NCI-H1105 treated with DMSO at 0.1 percent for 48 hours (cell line): ENCODE data around the gene PARD3.

Source experiments
- DNase-seq: peaks from one replicate; lab custom pipeline; 2025; lab: John Stamatoyannopoulos, UW

The PARD3 gene

DNA sequence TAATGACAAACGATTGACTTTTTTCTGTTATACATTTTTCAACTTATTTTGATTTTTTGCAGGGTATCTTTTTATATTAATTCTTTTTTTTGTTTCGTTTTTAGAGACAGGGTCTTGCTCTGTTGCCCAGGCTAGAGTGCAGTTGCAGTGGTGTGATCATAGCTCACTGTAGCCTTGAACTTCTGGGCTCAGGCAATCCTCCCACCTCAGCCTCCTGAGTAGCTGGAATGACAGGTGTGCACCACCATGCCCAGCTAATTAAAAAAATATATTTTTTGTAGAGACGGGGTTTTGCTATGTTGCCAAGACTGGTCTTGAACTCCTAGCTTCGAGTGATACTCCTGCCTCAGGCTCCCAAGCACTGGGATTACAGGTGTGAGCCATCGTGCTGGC lies 601.3 kb downstream of the PARD3 start:
- no peak for DNase-seq

DNA sequence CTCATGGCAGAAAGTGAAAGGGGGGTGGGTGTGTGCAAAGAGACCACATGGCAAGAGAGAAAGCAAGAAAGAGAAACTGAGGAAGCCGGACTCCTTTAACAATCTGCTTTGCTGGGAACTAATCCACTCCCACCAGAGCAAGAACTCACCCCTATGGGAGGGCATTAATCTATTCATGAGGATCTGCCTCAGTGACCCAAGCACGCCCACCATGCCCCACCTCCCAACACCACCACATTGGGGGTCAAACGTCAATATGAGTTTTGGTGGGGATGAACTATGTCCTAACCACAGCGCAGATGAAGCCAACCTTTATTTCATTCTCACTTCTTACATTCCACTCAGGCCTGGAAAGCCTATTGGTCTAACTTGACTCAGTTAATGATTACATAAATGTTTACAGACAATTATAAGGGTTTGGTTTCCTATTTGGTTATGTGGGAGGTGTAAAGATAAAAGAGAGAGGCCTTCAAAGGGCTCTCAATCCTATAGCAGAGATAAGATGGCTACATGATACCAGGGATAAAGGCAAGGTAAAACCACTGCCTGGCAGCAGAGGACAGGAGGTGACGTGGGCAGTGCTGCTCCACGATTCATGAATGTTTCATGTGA lies 601.8 kb downstream of the PARD3 start:
- no peak for DNase-seq

DNA sequence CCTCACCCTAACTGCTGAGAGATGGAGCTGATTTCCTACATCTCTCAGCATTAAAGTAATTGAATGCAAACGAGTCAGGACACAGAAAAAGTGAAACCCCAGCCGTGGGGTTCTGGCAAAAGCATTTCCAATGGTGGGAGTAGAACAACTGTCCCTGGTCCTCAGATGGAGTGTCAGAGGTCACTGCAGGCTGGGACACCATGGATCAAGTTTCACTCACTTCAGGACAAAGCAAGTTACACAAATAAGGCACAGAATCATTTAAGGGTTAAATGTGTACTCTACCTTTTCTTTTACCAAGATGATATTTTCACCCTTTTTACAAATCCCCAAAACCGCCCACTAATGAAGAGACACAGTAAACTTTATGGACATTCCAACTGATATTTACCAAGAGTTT lies 607.8 kb downstream of the PARD3 start:
- DNase-seq: no peak

DNA sequence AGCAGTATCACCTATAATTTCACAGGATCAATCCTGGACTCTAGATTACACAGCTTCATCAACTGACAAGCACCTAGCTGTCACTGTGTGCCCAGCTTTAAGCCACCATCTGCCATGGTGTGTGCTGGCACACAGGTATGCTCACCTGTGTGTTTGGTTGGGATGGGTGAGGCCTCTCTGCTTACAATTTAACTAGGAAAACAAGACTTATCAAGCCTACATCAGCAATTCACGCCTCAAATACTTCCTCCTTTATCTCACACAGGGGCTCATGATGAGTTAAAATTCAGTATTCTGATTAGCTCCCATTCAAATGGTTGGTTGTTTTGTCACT lies 608.2 kb downstream of the PARD3 start:
- no peak for DNase-seq

DNA sequence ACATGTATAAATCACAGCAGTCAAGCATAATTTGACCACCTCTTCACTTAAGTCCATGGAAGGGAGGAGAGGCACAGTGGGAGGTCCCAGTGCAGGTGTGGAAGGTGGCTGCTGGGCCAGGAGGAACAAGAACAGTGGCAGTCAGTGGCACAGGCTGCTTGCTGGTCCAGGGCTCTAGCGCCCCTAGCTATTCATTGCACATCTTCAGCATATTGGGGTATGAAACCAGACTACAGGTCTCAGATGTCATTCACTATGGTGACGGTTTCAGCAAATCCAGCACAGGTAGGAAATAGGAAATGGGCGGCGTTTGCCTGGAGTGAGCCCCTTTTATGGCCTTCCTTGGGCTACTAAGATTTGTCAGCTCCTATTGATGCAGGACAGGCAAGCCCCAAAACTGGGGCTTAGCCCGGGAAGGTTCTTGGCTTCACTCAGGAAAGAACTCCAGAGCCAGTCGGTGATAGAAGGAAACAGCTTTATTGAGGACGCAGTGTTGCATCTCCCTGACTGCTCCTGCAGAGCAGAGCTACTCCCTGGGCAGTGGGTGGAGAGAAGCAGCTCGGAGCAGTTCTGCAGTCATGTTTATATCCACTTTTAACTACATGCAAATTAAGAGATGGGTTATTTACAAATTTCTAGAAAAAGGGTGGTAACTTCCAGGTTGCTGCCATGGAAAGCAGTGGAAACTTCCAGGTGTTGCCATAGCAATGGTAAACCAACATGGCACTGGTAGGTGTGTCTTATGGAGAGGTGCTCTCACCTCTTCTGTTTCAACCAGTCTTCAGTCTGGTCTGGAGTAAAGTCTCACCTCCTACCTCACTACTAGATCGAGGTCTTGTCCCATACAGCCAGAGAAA lies 608.8 kb downstream of the PARD3 start:
- DNase-seq: no peak

DNA sequence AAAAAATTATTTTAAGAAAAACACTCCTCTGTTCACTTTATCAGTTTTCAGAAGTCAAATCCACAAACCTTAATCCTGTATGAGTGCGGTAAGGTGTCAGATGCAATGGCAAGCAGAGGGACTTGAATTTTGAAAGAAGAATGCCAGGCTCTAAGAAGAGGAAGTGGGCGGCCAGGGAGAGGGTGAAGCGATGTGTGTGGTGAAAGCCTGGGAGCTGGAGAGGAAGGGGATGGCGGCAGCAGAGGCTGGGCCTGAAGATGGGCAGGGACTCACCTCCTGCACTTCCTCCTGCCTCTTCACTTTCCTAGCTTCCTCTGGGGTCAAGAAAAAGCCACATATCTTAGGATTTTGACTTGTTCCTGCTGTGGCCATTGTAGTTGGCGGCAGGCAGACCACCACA lies 609.6 kb downstream of the PARD3 start:
- DNase-seq: no peak

DNA sequence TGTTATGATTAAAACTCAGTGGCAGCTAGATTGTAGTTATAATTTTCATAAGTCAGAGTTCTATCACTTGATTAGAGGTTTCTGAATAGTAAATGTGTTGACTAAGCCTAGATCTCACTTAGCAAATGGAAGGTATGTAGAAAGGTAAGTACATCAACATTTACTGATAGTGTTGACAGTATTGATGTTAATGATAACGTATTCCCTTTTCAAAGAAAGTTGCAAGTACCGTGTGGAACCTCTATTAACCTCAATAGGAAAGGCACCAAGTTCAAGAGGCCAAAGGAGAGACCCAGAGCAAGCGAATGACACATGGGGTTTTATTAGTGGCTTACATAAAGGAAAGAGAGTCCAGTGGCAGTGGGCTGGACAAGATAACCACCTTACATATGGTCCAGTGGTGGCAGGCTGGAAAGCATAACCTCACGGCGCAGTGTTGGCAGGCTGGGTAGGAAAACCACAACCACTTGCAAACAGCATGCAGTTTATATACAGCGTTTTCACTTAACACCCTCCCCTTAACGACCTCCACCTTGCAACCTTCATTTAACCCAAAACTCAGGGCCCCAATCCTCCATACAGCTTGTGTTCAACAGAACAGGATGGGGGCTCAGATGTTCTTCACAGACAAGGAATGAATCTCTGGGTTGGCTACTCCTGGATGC lies 611.0 kb downstream of the PARD3 start:
- no peak for DNase-seq

DNA sequence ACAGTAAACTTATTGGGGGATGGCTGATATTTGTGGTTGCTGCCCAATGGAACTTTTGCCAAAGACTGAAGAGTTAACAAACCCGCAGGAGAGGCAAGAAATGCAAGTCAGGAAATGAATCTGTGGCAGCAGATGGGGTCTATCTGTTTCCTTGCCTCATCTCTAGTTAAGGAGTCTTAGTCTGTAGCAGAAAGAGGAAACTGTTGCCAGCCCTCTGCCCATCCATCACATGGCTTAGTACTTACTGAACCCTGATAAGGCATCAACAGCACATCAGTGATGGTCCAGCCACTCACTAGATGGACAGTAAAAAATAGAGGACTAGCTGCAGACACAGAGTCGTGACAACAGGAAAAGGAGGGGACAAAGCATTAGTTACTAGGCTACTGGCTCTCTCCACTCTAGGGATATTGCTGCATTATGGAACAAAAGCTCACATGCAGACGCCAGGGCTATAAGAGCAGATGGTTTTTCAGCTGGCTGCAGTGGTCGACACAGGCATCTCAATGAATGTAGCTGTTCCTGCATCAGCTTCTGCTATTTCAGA lies 614.7 kb downstream of the PARD3 start:
- no peak for DNase-seq

DNA sequence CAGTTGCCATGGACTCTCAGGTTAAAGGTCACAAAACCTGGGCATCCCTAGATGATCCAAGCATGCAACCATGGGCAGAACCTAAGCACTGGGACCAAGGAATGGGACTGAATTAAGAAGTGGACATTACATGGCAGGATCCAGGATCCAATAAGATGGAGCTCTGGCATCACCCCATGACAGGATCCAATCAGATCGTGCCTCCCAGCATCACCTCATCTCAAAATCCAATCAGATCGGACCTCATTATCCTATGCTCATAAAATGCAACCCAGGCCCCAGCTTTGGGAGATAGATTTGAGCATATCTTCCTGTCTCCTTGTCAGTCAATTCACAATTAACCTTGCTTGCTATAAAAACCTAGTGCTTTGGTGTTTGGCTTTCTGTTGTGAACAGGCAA lies 616.1 kb downstream of the PARD3 start:
- no peak for DNase-seq

DNA sequence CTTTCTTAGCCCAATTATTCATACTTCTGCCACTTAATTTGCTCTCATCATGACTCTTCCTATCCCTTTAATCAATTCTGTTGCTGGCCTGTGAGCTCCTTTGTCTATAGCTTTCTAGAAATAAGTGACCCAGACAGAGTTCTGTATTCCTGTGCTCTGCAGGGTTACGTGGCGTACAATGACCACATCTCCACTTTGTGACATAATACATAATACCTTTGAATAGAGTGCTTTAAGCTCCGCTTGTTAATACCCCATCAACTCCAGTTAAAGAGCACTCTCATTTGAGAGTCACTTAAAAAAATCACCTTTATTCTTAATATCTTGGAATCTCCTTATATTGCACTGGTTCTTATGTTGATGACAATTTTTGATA lies 619.0 kb downstream of the PARD3 start:
- no peak for DNase-seq

DNA sequence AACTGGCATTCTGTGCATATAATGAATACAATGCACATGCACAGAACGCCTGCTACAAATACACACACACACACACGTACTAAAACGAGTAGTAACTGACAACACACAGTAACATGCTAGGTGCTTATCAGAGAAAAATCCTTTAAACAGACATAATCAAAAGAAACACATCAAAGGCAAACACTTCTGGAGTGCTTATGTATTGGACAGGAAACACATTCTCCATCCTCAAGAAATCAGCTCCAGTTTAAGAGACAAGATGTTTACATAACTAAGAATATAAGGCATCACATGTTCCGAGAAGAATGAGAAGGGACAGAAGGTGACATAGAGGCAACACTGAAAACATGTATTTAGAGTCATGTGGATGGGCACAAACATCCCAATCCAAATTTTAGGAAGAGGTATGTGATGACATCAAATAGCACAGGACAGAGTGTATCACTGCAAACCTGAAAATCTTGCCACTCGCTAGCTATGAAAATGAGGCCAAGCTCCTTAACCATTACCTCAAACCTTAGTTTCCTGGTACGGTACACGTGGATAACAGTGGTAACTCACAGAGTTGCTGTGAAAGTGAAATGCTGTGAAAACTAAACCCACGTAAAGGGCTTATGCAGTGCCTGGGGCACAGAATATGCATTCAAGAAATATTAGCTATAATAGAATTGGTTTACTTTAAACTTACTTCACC lies 619.6 kb downstream of the PARD3 start:
- DNase-seq: no peak

DNA sequence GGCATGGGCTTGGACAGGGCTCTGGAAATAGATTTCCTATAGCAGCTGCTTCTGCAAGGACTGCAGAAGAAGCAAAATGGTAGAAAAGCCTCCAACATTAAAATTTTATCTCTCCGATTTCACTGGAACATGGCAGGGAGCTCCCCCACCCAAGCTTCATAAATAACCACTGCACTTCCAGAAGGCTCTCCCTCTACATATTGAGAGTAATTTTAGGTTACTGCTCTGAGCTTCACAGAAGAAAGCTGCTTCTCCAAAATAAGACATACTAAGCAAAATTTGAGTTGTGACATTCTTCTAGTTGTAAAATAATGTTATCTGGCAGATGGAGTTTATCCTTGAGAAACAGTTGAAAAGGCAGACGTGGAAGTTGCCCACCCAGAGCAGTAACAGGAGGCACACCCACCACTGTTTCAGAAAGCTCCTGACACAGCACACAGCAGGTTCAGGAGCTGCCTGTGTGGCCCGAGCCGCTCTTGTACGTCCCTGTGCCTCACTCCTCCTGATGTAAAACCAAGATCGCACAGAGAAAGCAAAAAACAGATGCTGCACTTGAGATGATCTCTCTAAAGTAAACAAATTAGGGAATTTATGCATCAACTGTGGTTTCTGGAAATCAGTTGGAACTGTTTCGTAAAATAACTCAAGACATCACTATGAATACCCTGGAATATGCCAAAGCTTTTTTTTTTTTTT lies 621.0 kb downstream of the PARD3 start:
- DNase-seq: no peak

DNA sequence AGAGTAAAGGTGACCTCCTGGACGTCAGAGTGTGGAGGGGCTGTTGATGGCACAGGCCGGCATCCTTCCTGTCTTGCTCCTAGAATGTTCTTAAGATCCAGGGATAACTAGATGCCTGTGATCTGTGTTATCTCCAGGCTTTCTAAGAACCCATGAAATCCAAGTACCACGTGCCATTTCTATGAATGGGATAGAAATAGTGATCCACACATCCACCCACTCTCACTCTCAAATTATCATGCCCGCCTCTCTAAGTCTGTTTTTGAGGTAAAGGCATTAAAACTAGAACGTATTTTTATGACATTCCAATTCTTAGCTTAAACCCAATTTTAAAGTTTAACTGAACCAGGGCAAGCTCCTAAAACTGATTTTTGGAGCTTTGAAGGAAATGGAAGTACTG lies 622.5 kb downstream of the PARD3 start:
- DNase-seq: no peak

DNA sequence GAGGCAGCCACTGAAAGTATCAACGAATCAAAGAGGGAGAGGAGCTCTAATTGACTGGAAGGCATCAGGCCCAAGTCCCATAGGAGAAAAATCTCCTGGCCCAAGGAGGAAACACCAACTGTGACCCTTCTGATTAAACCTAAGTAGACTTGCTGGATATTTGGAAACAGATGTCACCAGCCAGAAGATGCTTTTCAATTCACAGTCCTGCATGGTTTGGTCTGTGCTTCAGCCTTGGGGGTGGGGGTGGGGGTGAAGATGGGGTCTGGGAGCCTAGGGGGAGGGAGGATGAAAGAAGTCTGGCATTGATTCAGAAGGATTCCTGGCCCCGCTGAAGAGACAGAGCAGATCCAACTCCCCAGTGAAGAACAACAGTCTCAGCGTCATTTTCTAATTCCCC lies 623.7 kb downstream of the PARD3 start:
- no peak for DNase-seq

DNA sequence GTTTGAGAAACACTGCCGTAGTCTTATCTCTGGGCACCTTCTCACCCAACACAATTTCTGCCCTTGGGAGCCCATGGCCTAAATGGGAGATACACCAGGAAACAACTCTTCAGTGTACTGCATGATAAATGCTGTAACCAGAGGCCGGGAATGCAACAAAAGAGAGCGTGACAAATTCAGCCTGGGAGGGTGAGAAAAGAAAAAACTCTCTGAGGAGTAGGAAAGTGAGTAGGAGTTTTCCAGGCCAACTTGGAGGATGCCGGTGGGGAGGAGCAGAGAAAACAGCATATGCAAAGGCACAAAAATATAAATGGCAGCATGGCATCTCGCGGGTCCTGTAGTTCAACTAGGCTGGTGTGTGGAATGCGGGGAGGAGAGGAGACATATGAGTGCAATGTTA lies 624.5 kb downstream of the PARD3 start:
- DNase-seq: no peak

DNA sequence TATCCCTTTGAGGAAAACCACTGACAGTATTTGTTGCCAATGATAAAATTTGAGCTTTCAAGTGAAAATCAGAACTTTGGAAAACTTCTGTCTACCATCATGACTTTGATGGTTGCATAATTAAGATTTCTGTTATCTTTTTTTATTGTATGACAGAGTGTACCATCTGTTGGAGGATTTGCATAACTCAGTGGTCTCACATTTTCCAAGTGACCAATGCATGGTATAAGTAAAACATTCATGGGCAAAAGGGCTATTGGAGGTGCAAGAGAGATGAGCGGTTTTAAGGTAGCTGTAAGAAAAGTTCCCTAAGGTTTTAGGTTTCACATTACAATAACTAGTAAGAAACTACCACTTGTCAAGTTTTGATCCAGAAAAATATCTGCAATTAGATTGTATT lies 625.3 kb downstream of the PARD3 start:
- DNase-seq: no peak

DNA sequence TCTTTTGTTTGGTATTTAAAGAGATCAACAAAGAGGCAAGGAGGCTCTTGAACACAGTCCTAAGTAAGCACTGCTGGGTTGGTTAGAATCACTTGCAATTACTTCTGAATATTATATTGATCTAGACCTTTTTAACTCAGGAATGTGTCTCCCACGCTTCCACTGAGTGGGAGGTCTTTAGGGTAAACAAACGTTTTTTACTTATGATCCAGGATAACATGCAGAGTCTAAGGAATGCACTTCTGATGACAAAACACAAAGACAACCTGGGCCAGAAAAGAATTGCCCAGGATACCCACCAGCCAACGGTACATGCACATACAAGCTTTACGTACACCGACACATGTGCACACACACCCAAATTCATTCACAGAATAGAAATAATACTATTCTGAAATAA lies 626.9 kb downstream of the PARD3 start:
- DNase-seq: no peak

DNA sequence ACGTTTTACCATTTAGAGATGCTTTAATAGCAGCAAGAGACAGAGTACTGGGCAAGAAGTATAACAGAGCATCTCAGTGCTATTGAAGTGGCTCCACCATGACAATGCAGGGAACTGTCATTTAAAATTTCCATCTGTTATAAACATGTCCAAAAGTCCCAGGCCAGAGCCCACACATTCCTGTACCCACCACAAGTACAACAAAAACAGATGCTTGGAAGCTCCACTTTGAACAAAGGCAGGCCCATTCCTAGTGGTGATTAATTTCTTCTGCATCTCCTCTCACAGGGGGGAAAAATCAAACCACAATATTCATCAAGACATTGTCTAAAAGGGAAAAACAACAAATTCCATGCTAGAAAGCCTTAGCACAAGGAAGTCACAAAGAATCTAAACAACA lies 627.9 kb downstream of the PARD3 start:
- no peak for DNase-seq

DNA sequence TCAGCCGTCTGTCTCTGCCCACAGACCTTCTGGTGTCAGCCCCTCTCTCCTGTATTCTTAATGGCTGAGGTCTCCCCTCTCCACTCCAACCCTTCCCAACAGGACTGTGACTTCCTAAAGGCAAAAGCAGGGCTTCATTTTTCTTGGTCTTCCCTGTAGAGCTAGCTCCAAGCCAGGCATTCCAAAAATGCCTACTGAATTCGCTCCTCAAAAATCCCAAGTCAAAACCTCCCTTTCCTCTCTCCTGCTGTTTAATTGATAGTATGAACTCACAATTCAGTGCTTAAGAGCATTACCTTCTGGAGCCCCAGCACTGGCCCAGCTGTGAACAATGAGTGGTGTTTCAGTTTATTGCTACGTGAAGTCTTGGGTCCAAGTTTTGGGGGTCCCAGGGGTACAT lies 628.4 kb downstream of the PARD3 start:
- no peak for DNase-seq

DNA sequence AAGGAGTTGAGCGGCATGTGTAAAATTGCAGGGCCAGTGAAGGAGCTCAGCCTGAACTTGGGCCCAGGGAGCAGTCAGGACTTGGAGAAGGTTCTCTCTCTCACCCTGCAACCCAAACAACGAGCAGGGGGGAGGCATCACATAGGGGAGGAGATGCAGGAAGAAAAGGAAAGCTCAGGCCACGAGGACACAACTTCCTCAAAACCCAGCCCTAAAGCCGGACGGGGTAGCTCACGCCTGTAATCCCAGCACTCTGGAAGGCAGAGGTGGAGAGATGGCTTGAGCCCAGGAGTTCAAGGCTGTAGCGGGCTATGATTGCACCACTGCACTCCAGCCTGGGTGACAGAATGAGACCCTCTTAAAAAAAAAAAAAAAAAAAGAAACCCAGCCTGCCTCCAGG lies 629.1 kb downstream of the PARD3 start:
- no peak for DNase-seq

DNA sequence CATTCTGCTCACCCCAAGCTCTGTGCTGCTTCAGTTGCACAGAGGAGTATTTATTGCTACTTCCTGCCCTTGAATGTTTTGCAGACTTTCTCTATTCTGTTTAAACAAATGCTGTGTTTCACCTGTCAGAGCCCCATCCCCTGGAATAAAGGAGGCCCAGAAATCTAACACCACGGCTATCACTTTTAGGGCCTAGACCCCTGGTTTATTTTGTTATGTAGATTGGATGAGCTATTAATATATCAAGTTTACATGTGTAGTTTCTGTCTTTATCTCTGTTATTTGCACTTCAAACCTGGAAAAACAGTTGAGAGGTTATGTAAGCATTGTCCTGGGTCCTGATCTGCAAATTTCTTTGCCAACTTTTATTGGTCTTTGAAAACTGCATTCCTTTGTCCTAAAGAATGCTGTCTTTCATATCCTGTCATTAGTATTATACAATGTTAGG lies 630.1 kb downstream of the PARD3 start:
- DNase-seq: no peak

DNA sequence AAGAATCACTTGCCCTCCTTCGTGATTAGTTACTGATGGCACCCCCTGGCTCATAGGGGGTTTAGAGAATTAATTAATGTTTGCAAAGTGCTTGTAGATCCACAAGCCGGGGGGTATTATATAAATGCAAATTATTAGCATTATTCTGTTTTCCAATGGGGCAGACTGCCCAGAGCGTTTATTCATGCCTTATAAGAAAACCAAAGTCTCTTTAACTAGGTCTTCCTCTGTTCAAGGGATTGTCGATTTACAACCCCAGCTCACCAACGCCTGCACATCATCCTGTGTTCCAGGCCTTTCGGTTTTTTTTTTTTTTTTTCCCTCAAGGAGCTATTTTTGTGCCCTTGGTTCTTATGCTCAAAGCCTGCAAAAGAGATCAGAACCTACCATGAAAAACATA lies 630.7 kb downstream of the PARD3 start:
- no peak for DNase-seq
